ENCODE data around the gene AUTS2.

Gene AUTS2

GRCh38 chr7:69732203-69732602, 133.9 kb downstream of the AUTS2 start:
- no peak overlapping the region for H3K4me2 ChIP-seq (ENCODE audit: low read depth, low read length, poor library complexity, severe bottlenecking)
- no peak overlapping the region for H3K27ac ChIP-seq (ENCODE audit: low read depth, low read length)
- no peak for TF ChIP-seq CTCF (IDR thresholded peaks at IDR 0.05; ENCODE audit: insufficient read depth, low read length, poor library complexity, severe bottlenecking)
- TF ChIP-seq EZH2phosphoT487 (conservative IDR thresholded peaks at IDR 0.05; ENCODE audit: low read length) = no peak
- peaks cover 62% of the 10 kb centered on the region for H4K20me1 ChIP-seq (ENCODE audit: low read depth, low read length)
- no peak overlapping the region for H2AFZ ChIP-seq (ENCODE audit: low read depth, low read length, severe bottlenecking)
- peaks cover 66% of the 10 kb centered on the region for H3K79me2 ChIP-seq (ENCODE audit: insufficient read depth, low read length)
- no peak overlapping the region for H3K4me3 ChIP-seq (ENCODE audit: insufficient read depth, low read length, poor library complexity, severe bottlenecking)
- H3F3A ChIP-seq (ENCODE audit: insufficient read depth) = no peaks in the 10 kb centered on the region
- no peaks in the 10 kb centered on the region for H3K36me3 ChIP-seq (ENCODE audit: low read length)
- H3K9me2 ChIP-seq (replicated peaks; ENCODE audit: insufficient read depth, low read length) = no peaks in the 10 kb centered on the region
- H3K27me3 ChIP-seq (ENCODE audit: low read length) = no peaks in the 10 kb centered on the region
- H3K9me3 ChIP-seq (ENCODE audit: insufficient read depth, low read length) = no peaks in the 10 kb centered on the region
- no peak overlapping the region for H3K9ac ChIP-seq (ENCODE audit: low read length)

GRCh38 chr7:69735582-69735981, 137.3 kb downstream of the AUTS2 start:
- H3F3A ChIP-seq (ENCODE audit: insufficient read depth) = no peaks in the 10 kb centered on the region
- H3K4me2 ChIP-seq (ENCODE audit: low read depth, low read length, poor library complexity, severe bottlenecking) = no peak overlapping the region
- H4K20me1 ChIP-seq (ENCODE audit: low read depth, low read length) = peaks cover 71% of the 10 kb centered on the region
- no peaks in the 10 kb centered on the region for H3K9me3 ChIP-seq (ENCODE audit: insufficient read depth, low read length)
- TF ChIP-seq EZH2phosphoT487 (conservative IDR thresholded peaks at IDR 0.05; ENCODE audit: low read length) (no peak), CTCF (IDR thresholded peaks at IDR 0.05; ENCODE audit: insufficient read depth, low read length, poor library complexity, severe bottlenecking) (no peak)
- H3K9ac ChIP-seq (ENCODE audit: low read length) = no peak overlapping the region
- peaks cover 53% of the 10 kb centered on the region for H3K79me2 ChIP-seq (ENCODE audit: insufficient read depth, low read length)
- no peaks in the 10 kb centered on the region for H3K9me2 ChIP-seq (replicated peaks; ENCODE audit: insufficient read depth, low read length)
- H3K4me3 ChIP-seq (ENCODE audit: insufficient read depth, low read length, poor library complexity, severe bottlenecking) = no peak overlapping the region
- H3K36me3 ChIP-seq (ENCODE audit: low read length) = no peaks in the 10 kb centered on the region
- no peak overlapping the region for H3K27ac ChIP-seq (ENCODE audit: low read depth, low read length)
- H3K27me3 ChIP-seq (ENCODE audit: low read length) = no peaks in the 10 kb centered on the region
- no peak overlapping the region for H2AFZ ChIP-seq (ENCODE audit: low read depth, low read length, severe bottlenecking)

- no peak overlapping the region for H3K9ac ChIP-seq (ENCODE audit: low read length)
- peaks cover 49% of the 10 kb centered on the region for H3K79me2 ChIP-seq (ENCODE audit: insufficient read depth, low read length)
- H2AFZ ChIP-seq (ENCODE audit: low read depth, low read length, severe bottlenecking) = no peak overlapping the region
- no peaks in the 10 kb centered on the region for H3K9me3 ChIP-seq (ENCODE audit: insufficient read depth, low read length)
- no peak overlapping the region for H3K4me2 ChIP-seq (ENCODE audit: low read depth, low read length, poor library complexity, severe bottlenecking)
- H3K27me3 ChIP-seq (ENCODE audit: low read length) = no peaks in the 10 kb centered on the region
- no peaks in the 10 kb centered on the region for H3F3A ChIP-seq (ENCODE audit: insufficient read depth)
- H3K27ac ChIP-seq (ENCODE audit: low read depth, low read length) = no peak overlapping the region
- no peak for TF ChIP-seq CTCF (IDR thresholded peaks at IDR 0.05; ENCODE audit: insufficient read depth, low read length, poor library complexity, severe bottlenecking)
- TF ChIP-seq EZH2phosphoT487 (conservative IDR thresholded peaks at IDR 0.05; ENCODE audit: low read length) = no peak
- no peaks in the 10 kb centered on the region for H3K9me2 ChIP-seq (replicated peaks; ENCODE audit: insufficient read depth, low read length)
- no peaks in the 10 kb centered on the region for H3K36me3 ChIP-seq (ENCODE audit: low read length)
- H3K4me3 ChIP-seq (ENCODE audit: insufficient read depth, low read length, poor library complexity, severe bottlenecking) = no peak overlapping the region
- H4K20me1 ChIP-seq (ENCODE audit: low read depth, low read length) = peaks cover 76% of the 10 kb centered on the region
Observed at GRCh38 chr7:69736126-69736810, 138.0 kb downstream of the AUTS2 start.

Measured in SU-DHL-6 (cell line).